ENCODE measurements around the gene MYO1G. TPM values are rescaled to one million over a fixed set of nuclear protein-coding genes. Genes with fewer than 3 reads are reported as not detected.

The MYO1G gene
- total and polyA plus RNA-seq, 4 donors: 0.56 to 3.9 (median 2.1) TPM

DNA sequence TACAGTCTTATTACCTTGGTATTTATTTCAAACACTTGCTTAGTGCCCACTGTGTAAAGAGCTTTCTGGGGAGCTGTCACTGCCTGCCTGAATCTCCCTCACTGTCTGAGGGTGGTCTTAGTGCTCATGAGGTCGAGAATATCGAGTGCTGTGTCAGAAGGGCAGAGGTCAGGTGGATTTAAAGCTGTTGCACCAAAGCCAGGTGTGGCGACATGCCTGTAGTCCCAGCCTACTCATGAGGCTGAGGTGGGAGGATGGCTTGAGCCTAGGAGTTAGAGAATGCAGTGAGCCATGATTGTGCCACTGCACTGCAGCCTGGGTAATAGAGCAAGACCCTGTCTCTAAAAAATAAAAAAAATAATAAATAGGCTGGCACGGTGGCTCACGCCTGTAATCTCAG, 42.1 kb upstream of the MYO1G start:
- TF ChIP-seq HNF4G (IDR thresholded peaks at IDR 0.05) (no peak), FOXA1 (IDR thresholded peaks at IDR 0.05) (no peak), JUND (IDR thresholded peaks at IDR 0.05) (no peak), RXRA (IDR thresholded peaks at IDR 0.05) (peak in 1 of 2 donors; percentile 11), SP1 (IDR thresholded peaks at IDR 0.05) (no peak), YY1 (IDR thresholded peaks at IDR 0.05) (no peak), GABPA (IDR thresholded peaks at IDR 0.05 in 1 of 2, conservative IDR thresholded peaks at IDR 0.05 in 1 of 2) (no peak), EGR1 (IDR thresholded peaks at IDR 0.05; ENCODE audit: low read depth in 2 of 2) (no peak), RAD21 (IDR thresholded peaks at IDR 0.05) (no peak), HNF4A (conservative IDR thresholded peaks at IDR 0.05) (peak in 1 of 2 donors; percentile 6), NR2F2 (IDR thresholded peaks at IDR 0.05) (no peak)
- TF ChIP-seq, protein P1, sequence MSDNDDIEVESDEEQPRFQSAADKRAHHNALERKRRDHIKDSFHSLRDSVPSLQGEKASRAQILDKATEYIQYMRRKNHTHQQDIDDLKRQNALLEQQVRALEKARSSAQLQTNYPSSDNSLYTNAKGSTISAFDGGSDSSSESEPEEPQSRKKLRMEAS (IDR thresholded peaks at IDR 0.05): no peak
- TF ChIP-seq, protein P2, sequence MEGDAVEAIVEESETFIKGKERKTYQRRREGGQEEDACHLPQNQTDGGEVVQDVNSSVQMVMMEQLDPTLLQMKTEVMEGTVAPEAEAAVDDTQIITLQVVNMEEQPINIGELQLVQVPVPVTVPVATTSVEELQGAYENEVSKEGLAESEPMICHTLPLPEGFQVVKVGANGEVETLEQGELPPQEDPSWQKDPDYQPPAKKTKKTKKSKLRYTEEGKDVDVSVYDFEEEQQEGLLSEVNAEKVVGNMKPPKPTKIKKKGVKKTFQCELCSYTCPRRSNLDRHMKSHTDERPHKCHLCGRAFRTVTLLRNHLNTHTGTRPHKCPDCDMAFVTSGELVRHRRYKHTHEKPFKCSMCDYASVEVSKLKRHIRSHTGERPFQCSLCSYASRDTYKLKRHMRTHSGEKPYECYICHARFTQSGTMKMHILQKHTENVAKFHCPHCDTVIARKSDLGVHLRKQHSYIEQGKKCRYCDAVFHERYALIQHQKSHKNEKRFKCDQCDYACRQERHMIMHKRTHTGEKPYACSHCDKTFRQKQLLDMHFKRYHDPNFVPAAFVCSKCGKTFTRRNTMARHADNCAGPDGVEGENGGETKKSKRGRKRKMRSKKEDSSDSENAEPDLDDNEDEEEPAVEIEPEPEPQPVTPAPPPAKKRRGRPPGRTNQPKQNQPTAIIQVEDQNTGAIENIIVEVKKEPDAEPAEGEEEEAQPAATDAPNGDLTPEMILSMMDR (IDR thresholded peaks at IDR 0.05; ENCODE audit: low read depth, low read length, missing input control): no peak
- TF ChIP-seq, protein P3, sequence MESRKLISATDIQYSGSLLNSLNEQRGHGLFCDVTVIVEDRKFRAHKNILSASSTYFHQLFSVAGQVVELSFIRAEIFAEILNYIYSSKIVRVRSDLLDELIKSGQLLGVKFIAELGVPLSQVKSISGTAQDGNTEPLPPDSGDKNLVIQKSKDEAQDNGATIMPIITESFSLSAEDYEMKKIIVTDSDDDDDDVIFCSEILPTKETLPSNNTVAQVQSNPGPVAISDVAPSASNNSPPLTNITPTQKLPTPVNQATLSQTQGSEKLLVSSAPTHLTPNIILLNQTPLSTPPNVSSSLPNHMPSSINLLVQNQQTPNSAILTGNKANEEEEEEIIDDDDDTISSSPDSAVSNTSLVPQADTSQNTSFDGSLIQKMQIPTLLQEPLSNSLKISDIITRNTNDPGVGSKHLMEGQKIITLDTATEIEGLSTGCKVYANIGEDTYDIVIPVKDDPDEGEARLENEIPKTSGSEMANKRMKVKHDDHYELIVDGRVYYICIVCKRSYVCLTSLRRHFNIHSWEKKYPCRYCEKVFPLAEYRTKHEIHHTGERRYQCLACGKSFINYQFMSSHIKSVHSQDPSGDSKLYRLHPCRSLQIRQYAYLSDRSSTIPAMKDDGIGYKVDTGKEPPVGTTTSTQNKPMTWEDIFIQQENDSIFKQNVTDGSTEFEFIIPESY (IDR thresholded peaks at IDR 0.05): no peak
- TF ChIP-seq, protein P4, sequence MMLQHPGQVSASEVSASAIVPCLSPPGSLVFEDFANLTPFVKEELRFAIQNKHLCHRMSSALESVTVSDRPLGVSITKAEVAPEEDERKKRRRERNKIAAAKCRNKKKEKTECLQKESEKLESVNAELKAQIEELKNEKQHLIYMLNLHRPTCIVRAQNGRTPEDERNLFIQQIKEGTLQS (IDR thresholded peaks at IDR 0.05): no peak
- DNase-seq (ENCODE audit: low spot score): no peak
- Histone ChIP-seq H3K36me3 (ENCODE audit: control insufficient read depth in 4 of 4, insufficient read depth in 3 of 4, low read depth in 1 of 4, low read length in 3 of 4) (peaks cover 0 to 2% (median under 1%) of the 10 kb centered on the region in 4 donors), H3K4me3 (ENCODE audit: low read depth in 1 of 3, low read length in 3 of 3) (no peak overlapping the region), H3K27ac (ENCODE audit: low read depth in 1 of 2, low read length in 2 of 2) (no peak overlapping the region), H3K4me1 (ENCODE audit: control insufficient read depth in 4 of 4, insufficient read depth in 4 of 4, low read length in 3 of 4) (peaks cover 0 to 7% (median 4%) of the 10 kb centered on the region in 4 donors), H3K9me3 (ENCODE audit: control insufficient read depth in 4 of 4, low read length in 3 of 4) (no peaks in the 10 kb centered on the region), H3K9ac (ENCODE audit: low read depth in 1 of 2, low read length in 2 of 2) (no peak overlapping the region), H3K27me3 (ENCODE audit: control insufficient read depth in 4 of 4, insufficient read depth in 4 of 4, low read length in 3 of 4) (no peaks in the 10 kb centered on the region)
- WGBS: 58% methylated on average over 5 of the region's 5 CpGs

DNA sequence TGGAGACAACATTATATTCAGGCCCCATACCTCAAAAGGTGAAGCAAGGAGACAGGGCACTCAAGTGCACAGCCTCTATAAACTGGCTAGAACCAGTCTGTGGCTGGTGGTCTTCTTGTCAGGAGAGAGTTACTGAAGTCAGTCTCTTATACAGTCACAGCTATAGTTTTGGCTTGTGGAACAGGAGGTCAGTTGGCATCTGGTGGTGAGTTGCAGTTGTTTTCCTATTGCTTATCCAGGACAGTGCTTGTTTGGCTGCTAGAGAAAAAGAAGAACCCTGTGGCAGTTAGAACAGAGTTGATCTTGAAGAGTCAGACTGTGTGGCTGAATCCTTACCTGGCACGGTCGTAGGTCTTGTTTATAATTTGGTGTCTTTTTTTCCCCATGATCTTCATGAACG, 38.4 kb upstream of the MYO1G start:
- Histone ChIP-seq H3K9ac (ENCODE audit: low read depth in 1 of 2, low read length in 2 of 2) (no peak overlapping the region), H3K9me3 (ENCODE audit: control insufficient read depth in 4 of 4, low read length in 3 of 4) (no peaks in the 10 kb centered on the region), H3K27ac (ENCODE audit: low read depth in 1 of 2, low read length in 2 of 2) (no peak overlapping the region), H3K36me3 (ENCODE audit: control insufficient read depth in 4 of 4, insufficient read depth in 3 of 4, low read depth in 1 of 4, low read length in 3 of 4) (peaks cover 0 to 6% (median 3%) of the 10 kb centered on the region in 4 donors), H3K4me3 (ENCODE audit: low read depth in 1 of 3, low read length in 3 of 3) (no peak overlapping the region), H3K27me3 (ENCODE audit: control insufficient read depth in 4 of 4, insufficient read depth in 4 of 4, low read length in 3 of 4) (no peaks in the 10 kb centered on the region), H3K4me1 (ENCODE audit: control insufficient read depth in 4 of 4, insufficient read depth in 4 of 4, low read length in 3 of 4) (peaks cover 8 to 18% (median 13%) of the 10 kb centered on the region in 4 donors)
- 64% methylated on average over 3 of the region's 3 CpGs for WGBS
- DNase-seq (ENCODE audit: low spot score): no peak
- TF ChIP-seq, protein P1 (IDR thresholded peaks at IDR 0.05): no peak
- TF ChIP-seq, protein P3 (IDR thresholded peaks at IDR 0.05): no peak
- no peak for TF ChIP-seq GABPA (IDR thresholded peaks at IDR 0.05 in 1 of 2, conservative IDR thresholded peaks at IDR 0.05 in 1 of 2)
- TF ChIP-seq NR2F2 (IDR thresholded peaks at IDR 0.05): no peak
- TF ChIP-seq HNF4A (conservative IDR thresholded peaks at IDR 0.05): no peak
- TF ChIP-seq YY1 (IDR thresholded peaks at IDR 0.05): no peak
- no peak for TF ChIP-seq RXRA (IDR thresholded peaks at IDR 0.05)
- TF ChIP-seq, protein P2 (IDR thresholded peaks at IDR 0.05; ENCODE audit: low read depth, low read length, missing input control): no peak
- TF ChIP-seq FOXA2 (IDR thresholded peaks at IDR 0.05): no peak
- TF ChIP-seq TAF1 (conservative IDR thresholded peaks at IDR 0.05): no peak
- no peak for TF ChIP-seq SP1 (IDR thresholded peaks at IDR 0.05)
- TF ChIP-seq, protein P5, sequence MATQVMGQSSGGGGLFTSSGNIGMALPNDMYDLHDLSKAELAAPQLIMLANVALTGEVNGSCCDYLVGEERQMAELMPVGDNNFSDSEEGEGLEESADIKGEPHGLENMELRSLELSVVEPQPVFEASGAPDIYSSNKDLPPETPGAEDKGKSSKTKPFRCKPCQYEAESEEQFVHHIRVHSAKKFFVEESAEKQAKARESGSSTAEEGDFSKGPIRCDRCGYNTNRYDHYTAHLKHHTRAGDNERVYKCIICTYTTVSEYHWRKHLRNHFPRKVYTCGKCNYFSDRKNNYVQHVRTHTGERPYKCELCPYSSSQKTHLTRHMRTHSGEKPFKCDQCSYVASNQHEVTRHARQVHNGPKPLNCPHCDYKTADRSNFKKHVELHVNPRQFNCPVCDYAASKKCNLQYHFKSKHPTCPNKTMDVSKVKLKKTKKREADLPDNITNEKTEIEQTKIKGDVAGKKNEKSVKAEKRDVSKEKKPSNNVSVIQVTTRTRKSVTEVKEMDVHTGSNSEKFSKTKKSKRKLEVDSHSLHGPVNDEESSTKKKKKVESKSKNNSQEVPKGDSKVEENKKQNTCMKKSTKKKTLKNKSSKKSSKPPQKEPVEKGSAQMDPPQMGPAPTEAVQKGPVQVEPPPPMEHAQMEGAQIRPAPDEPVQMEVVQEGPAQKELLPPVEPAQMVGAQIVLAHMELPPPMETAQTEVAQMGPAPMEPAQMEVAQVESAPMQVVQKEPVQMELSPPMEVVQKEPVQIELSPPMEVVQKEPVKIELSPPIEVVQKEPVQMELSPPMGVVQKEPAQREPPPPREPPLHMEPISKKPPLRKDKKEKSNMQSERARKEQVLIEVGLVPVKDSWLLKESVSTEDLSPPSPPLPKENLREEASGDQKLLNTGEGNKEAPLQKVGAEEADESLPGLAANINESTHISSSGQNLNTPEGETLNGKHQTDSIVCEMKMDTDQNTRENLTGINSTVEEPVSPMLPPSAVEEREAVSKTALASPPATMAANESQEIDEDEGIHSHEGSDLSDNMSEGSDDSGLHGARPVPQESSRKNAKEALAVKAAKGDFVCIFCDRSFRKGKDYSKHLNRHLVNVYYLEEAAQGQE (IDR thresholded peaks at IDR 0.05): no peak
- TF ChIP-seq RAD21 (IDR thresholded peaks at IDR 0.05): no peak
- TF ChIP-seq HNF4G (IDR thresholded peaks at IDR 0.05): no peak
- TF ChIP-seq, protein P4 (IDR thresholded peaks at IDR 0.05): no peak
- TF ChIP-seq JUND (IDR thresholded peaks at IDR 0.05): no peak

Data from liver (tissue), 9 donors.